ENCODE data around the gene AP3S2.
A peak's percentile ranks its signal among the peaks of the same experiment; 100 is the strongest.

AP3S2 gene

DNA sequence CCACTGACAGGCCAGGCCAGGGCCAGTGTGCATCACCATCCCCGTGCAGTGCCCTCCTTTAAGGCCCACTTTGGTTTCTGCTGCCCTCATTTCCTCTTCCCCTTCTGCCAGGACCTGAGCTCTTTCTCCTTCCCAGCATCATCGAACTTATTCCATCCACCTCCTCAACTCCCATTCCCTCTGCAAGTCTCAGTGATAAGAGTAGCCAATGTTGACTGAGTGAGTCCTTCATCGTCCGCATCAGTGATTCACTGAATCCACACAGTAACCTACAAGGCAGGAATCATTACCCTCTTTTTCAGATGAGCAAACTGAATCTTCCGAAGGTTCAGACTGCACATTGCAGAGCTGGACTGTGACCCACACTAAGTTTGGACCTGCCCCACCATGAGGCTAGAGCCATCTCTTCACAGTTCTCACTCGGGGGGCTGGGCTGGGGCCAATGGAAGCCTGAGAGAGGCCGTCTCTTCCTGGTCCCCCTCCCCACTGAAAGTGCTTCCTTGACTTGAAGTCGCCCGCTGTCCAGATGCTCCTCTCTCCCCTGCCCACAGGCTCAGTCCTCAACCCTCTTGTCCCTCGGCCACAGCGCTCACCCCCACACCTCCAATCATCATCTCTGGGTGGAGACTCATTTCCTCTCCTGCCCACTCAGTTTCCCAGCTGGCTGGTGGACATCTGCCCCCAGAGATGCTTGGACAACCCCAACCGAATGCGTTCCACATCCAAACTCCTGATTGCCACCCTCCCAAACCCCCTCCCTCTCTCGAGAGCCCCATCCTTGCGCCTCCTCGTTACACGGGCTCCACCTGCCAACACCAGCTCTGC is 64.0 kb downstream of the AP3S2 start:
- TF ChIP-seq, protein P1, sequence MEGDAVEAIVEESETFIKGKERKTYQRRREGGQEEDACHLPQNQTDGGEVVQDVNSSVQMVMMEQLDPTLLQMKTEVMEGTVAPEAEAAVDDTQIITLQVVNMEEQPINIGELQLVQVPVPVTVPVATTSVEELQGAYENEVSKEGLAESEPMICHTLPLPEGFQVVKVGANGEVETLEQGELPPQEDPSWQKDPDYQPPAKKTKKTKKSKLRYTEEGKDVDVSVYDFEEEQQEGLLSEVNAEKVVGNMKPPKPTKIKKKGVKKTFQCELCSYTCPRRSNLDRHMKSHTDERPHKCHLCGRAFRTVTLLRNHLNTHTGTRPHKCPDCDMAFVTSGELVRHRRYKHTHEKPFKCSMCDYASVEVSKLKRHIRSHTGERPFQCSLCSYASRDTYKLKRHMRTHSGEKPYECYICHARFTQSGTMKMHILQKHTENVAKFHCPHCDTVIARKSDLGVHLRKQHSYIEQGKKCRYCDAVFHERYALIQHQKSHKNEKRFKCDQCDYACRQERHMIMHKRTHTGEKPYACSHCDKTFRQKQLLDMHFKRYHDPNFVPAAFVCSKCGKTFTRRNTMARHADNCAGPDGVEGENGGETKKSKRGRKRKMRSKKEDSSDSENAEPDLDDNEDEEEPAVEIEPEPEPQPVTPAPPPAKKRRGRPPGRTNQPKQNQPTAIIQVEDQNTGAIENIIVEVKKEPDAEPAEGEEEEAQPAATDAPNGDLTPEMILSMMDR (conservative IDR thresholded peaks at IDR 0.05; ENCODE audit: low read depth) = no peak
- H3K27ac ChIP-seq = peak overlapping the region; percentile 60
- ChIA-PET CTCF (interaction anchor here (0.7 kb wide), 1 partner anchor 68 kb away, joined by 3 read pairs; no protein-coding TSS in a partner anchor), POLR2A (ENCODE audit: low non-redundant PET) (no interaction called here)
- no peak for DNase-seq (ENCODE audit: low spot score)

DNA sequence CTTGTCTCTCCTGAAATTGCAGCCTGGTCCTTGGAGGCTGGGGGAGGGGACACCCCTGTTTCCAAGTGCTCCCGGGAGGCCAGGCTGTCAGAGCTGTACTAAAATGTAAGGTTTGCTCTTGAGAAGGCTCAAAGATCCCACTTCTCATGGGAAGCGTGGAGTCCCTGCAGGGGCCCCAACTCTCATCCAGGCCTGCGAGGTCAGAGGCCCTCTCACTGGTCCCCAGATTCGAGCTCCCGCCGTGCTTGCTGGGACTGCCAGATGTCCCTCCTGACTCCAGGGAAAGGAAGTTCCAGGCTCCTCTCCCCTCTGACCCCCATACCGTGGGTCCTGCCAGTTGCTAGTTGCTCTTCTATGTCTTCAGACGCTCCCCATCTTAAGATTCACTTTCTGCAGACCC is 64.6 kb downstream of the AP3S2 start:
- CTCF ChIA-PET = interaction anchor here (0.7 kb wide), 1 partner anchor 67 kb away, joined by 3 read pairs; no protein-coding TSS in a partner anchor
- H3K27ac ChIP-seq = peak overlapping the region; percentile 60
- no peak for DNase-seq (ENCODE audit: low spot score)
- TF ChIP-seq, protein P1 (conservative IDR thresholded peaks at IDR 0.05; ENCODE audit: low read depth) = no peak
- POLR2A ChIA-PET (ENCODE audit: low non-redundant PET) = no interaction called here

DNA sequence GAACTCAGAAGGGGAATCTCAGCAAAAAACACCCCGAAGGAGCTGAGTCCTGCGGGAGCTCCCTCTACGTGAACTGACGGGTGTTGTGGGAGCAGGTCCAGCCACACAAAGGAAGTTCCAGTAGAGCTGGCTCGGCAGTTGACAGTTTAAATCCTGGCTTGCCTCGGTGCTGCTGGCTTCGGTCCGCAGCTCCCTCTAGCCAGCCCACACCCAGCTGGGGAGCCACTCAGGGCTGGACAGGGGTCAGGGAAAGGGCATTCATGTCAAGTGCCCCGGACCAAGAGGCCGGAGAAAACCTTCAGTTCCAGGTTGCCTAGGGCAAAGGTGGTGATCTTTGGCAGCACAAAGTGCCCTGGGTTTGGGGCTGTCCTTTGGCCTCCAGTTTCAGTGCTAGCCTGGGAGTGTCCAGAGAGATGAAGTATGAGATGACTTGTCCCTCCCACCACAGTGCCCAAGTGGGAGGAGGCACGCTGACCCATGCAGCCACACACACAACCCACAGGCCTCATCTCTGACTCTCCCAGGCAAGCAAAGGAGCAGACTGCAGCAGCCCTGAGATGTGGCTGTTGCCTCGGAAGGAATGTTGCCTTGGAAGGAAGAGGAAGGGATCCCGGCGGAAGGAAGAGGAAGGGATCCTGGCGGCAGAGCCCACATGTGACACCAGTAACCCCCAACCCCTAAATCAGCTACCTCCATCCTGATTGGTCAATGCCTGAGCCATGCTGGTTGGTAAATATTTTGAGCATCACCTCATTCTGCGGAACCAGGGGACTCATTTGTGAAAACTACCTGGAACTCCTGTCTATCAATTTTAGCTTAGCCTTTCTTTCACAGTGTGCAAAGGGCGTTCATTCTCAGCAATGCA is 65.3 kb downstream of the AP3S2 start:
- TF ChIP-seq, protein P1 (conservative IDR thresholded peaks at IDR 0.05; ENCODE audit: low read depth) = no peak
- DNase-seq (ENCODE audit: low spot score) = no peak
- H3K27ac ChIP-seq = peak overlapping the region; percentile 60
- POLR2A ChIA-PET (ENCODE audit: low non-redundant PET) = interaction anchor here (0.5 kb wide), 1 partner anchor 352 kb away, joined by 3 read pairs; no protein-coding TSS in a partner anchor
- CTCF ChIA-PET = interaction anchor here (0.6 kb wide), 2 partner anchors 50 to 233 kb away, joined by 3 to 4 read pairs; no protein-coding TSS in a partner anchor

DNA sequence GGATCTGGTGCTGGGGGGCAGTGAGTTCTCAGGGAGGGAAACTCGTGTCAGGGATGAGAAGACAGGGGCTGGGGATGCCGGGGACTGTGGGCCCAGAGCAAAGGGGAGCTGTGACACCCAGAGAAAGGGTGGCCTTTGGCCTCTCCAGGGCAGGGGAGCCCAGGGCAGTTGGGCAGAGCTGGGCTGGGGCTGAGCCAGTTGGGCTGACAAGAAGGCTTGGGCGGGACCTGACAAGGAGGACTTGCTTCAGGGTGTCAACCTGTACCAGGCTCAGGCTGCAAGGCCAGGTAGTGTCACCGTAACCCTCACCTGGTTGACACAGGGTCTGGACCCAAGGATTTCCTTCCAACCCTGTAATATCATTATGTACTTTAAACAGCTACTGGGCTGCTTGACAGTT is 66.0 kb downstream of the AP3S2 start:
- ChIA-PET CTCF (interaction anchor here (0.6 kb wide), 1 partner anchor 50 kb away, joined by 3 read pairs; no protein-coding TSS in a partner anchor), POLR2A (ENCODE audit: low non-redundant PET) (no interaction called here)
- no peak for DNase-seq (ENCODE audit: low spot score)
- H3K27ac ChIP-seq = peak overlapping the region; percentile 60
- TF ChIP-seq, protein P1 (conservative IDR thresholded peaks at IDR 0.05; ENCODE audit: low read depth) = no peak

DNA sequence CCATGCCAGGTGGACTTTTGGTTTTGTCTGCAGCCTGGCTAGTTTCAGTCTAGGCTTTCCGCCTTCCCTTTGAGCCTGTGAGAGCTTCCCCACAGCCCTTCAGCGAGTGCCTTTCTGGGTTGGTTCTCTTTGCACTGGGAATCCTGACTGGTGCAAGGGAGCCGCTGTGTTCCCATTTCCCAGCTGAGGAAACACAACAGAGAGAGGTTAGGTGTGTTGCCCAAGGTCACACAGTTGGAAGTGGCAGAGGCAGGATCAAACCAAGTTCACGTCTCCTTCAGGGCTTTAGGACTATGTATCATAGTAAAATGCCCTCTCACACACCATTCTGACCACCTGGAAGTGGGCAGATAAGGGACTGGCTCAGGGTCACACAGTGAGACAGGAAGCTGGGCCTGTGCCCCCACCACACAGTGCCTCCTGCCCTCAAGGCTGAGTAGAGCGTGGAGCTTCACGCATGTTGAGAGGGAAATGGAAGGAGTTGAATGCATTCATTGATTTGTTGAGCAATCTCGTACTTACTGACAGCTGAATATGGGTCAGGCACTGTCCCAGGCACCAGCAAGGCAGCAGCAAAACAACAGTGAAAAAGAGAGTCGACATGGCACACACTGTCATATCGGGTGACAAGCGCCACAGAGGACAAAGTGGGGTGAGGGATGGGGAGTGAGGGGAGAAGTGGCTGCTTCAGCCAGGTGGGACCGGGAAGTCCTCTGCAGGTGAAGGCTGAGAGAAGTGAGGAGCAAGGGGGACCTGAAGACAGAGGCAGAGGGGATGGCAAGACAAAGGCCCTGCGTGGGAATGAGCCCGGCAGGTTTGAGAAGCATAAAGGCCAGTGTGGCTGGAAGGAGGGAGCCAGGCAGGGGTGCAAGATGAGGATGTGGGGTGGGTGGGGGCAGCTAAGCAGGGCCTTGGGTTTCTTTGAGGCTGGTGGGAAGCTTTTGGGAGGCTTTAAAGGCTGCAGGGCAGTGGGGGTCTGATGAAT is 66.8 kb downstream of the AP3S2 start:
- POLR2A ChIA-PET (ENCODE audit: low non-redundant PET) = no interaction called here
- DNase-seq (ENCODE audit: low spot score) = no peak
- H3K27ac ChIP-seq = peak overlapping the region; percentile 60
- CTCF ChIA-PET = no interaction called here
- TF ChIP-seq, protein P1 (conservative IDR thresholded peaks at IDR 0.05; ENCODE audit: low read depth) = no peak
